ENCODE results near the gene CHSY3.

The CHSY3 gene

GRCh38 chr5:130066644-130067043, 162.4 kb downstream of the CHSY3 start:
- Histone ChIP-seq H3K9me3 (ENCODE audit: control insufficient read depth in 5 of 5, low read length in 5 of 5) (no peaks in the 10 kb centered on the region), H3K27ac (ENCODE audit: low read depth, low read length) (no peak overlapping the region), H3K4me1 (ENCODE audit: control insufficient read depth in 5 of 5, insufficient read depth in 5 of 5, low read length in 5 of 5) (no peaks in the 10 kb centered on the region)

GRCh38 chr5:130067364-130067763, 163.1 kb downstream of the CHSY3 start:
- H3K4me1 ChIP-seq (ENCODE audit: control insufficient read depth in 5 of 5, insufficient read depth in 5 of 5, low read length in 5 of 5): no peaks in the 10 kb centered on the region
- H3K36me3 ChIP-seq (ENCODE audit: control insufficient read depth in 5 of 5, insufficient read depth in 5 of 5, low read length in 5 of 5): no peaks in the 10 kb centered on the region
- H3K4me3 ChIP-seq (ENCODE audit: low read depth in 1 of 5, low read length in 5 of 5): no peak overlapping the region
- no peak overlapping the region for H3K9ac ChIP-seq (ENCODE audit: low read length in 5 of 5)
- no peaks in the 10 kb centered on the region for H3K27me3 ChIP-seq (ENCODE audit: control insufficient read depth in 5 of 5, insufficient read depth in 4 of 5, low read length in 5 of 5)
- H3K27ac ChIP-seq (ENCODE audit: low read depth, low read length): no peak overlapping the region
- H3K9me3 ChIP-seq (ENCODE audit: control insufficient read depth in 5 of 5, low read length in 5 of 5): no peaks in the 10 kb centered on the region

More at GRCh38 chr5:130066644-130067043, 162.4 kb downstream of the CHSY3 start:
- Histone ChIP-seq H3K36me3 (ENCODE audit: control insufficient read depth in 5 of 5, insufficient read depth in 5 of 5, low read length in 5 of 5) (no peaks in the 10 kb centered on the region), H3K4me3 (ENCODE audit: low read depth in 1 of 5, low read length in 5 of 5) (no peak overlapping the region), H3K27me3 (ENCODE audit: control insufficient read depth in 5 of 5, insufficient read depth in 4 of 5, low read length in 5 of 5) (no peaks in the 10 kb centered on the region), H3K9ac (ENCODE audit: low read length in 5 of 5) (no peak overlapping the region)

GRCh38 chr5:130068101-130068500, 163.8 kb downstream of the CHSY3 start:
- Histone ChIP-seq H3K27ac (ENCODE audit: low read depth, low read length) (no peak overlapping the region), H3K27me3 (ENCODE audit: control insufficient read depth in 5 of 5, insufficient read depth in 4 of 5, low read length in 5 of 5) (no peaks in the 10 kb centered on the region), H3K4me3 (ENCODE audit: low read depth in 1 of 5, low read length in 5 of 5) (no peak overlapping the region), H3K4me1 (ENCODE audit: control insufficient read depth in 5 of 5, insufficient read depth in 5 of 5, low read length in 5 of 5) (no peaks in the 10 kb centered on the region), H3K36me3 (ENCODE audit: control insufficient read depth in 5 of 5, insufficient read depth in 5 of 5, low read length in 5 of 5) (no peaks in the 10 kb centered on the region), H3K9ac (ENCODE audit: low read length in 5 of 5) (no peak overlapping the region), H3K9me3 (ENCODE audit: control insufficient read depth in 5 of 5, low read length in 5 of 5) (no peaks in the 10 kb centered on the region)

GRCh38 chr5:130068988-130069387, 164.7 kb downstream of the CHSY3 start:
- no peak overlapping the region for H3K4me3 ChIP-seq (ENCODE audit: low read depth in 1 of 5, low read length in 5 of 5)
- H3K27ac ChIP-seq (ENCODE audit: low read depth, low read length): no peak overlapping the region
- H3K4me1 ChIP-seq (ENCODE audit: control insufficient read depth in 5 of 5, insufficient read depth in 5 of 5, low read length in 5 of 5): peaks cover 0 to under 1% (median 0%) of the 10 kb centered on the region in 5 donors
- no peaks in the 10 kb centered on the region for H3K27me3 ChIP-seq (ENCODE audit: control insufficient read depth in 5 of 5, insufficient read depth in 4 of 5, low read length in 5 of 5)
- no peak overlapping the region for H3K9ac ChIP-seq (ENCODE audit: low read length in 5 of 5)
- no peaks in the 10 kb centered on the region for H3K9me3 ChIP-seq (ENCODE audit: control insufficient read depth in 5 of 5, low read length in 5 of 5)
- no peaks in the 10 kb centered on the region for H3K36me3 ChIP-seq (ENCODE audit: control insufficient read depth in 5 of 5, insufficient read depth in 5 of 5, low read length in 5 of 5)

- H3K27ac ChIP-seq (ENCODE audit: low read depth, low read length): no peak overlapping the region
- no peak overlapping the region for H3K4me3 ChIP-seq (ENCODE audit: low read depth in 1 of 5, low read length in 5 of 5)
- peak overlapping the region in 1 of 5 donors; percentile 51 for H3K9ac ChIP-seq (ENCODE audit: low read length in 5 of 5)
- H3K9me3 ChIP-seq (ENCODE audit: control insufficient read depth in 5 of 5, low read length in 5 of 5): no peaks in the 10 kb centered on the region
- H3K27me3 ChIP-seq (ENCODE audit: control insufficient read depth in 5 of 5, insufficient read depth in 4 of 5, low read length in 5 of 5): no peaks in the 10 kb centered on the region
- peaks cover 0 to 11% (median 0%) of the 10 kb centered on the region in 5 donors for H3K4me1 ChIP-seq (ENCODE audit: control insufficient read depth in 5 of 5, insufficient read depth in 5 of 5, low read length in 5 of 5)
- no peaks in the 10 kb centered on the region for H3K36me3 ChIP-seq (ENCODE audit: control insufficient read depth in 5 of 5, insufficient read depth in 5 of 5, low read length in 5 of 5)
Measured at GRCh38 chr5:130074820-130075219, 170.6 kb downstream of the CHSY3 start.

- no peak overlapping the region for H3K9ac ChIP-seq (ENCODE audit: low read length in 5 of 5)
- H3K9me3 ChIP-seq (ENCODE audit: control insufficient read depth in 5 of 5, low read length in 5 of 5): no peaks in the 10 kb centered on the region
- H3K36me3 ChIP-seq (ENCODE audit: control insufficient read depth in 5 of 5, insufficient read depth in 5 of 5, low read length in 5 of 5): no peaks in the 10 kb centered on the region
- H3K4me3 ChIP-seq (ENCODE audit: low read depth in 1 of 5, low read length in 5 of 5): no peak overlapping the region
- H3K27ac ChIP-seq (ENCODE audit: low read depth, low read length): no peak overlapping the region
- no peaks in the 10 kb centered on the region for H3K27me3 ChIP-seq (ENCODE audit: control insufficient read depth in 5 of 5, insufficient read depth in 4 of 5, low read length in 5 of 5)
- peaks cover 0 to 11% (median 0%) of the 10 kb centered on the region in 5 donors for H3K4me1 ChIP-seq (ENCODE audit: control insufficient read depth in 5 of 5, insufficient read depth in 5 of 5, low read length in 5 of 5)
Measured at GRCh38 chr5:130077007-130077406, 172.7 kb downstream of the CHSY3 start.

- no peaks in the 10 kb centered on the region for H3K36me3 ChIP-seq (ENCODE audit: control insufficient read depth in 5 of 5, insufficient read depth in 5 of 5, low read length in 5 of 5)
- no peak overlapping the region for H3K27ac ChIP-seq (ENCODE audit: low read depth, low read length)
- H3K4me1 ChIP-seq (ENCODE audit: control insufficient read depth in 5 of 5, insufficient read depth in 5 of 5, low read length in 5 of 5): peaks cover 0 to 11% (median 0%) of the 10 kb centered on the region in 5 donors
- no peak overlapping the region for H3K4me3 ChIP-seq (ENCODE audit: low read depth in 1 of 5, low read length in 5 of 5)
- H3K27me3 ChIP-seq (ENCODE audit: control insufficient read depth in 5 of 5, insufficient read depth in 4 of 5, low read length in 5 of 5): no peaks in the 10 kb centered on the region
- no peaks in the 10 kb centered on the region for H3K9me3 ChIP-seq (ENCODE audit: control insufficient read depth in 5 of 5, low read length in 5 of 5)
- no peak overlapping the region for H3K9ac ChIP-seq (ENCODE audit: low read length in 5 of 5)
Measured at GRCh38 chr5:130078661-130079060, 174.4 kb downstream of the CHSY3 start.

GRCh38 chr5:130090569-130091270, 186.5 kb downstream of the CHSY3 start:
- no peaks in the 10 kb centered on the region for H3K36me3 ChIP-seq (ENCODE audit: control insufficient read depth in 5 of 5, insufficient read depth in 5 of 5, low read length in 5 of 5)
- no peaks in the 10 kb centered on the region for H3K27me3 ChIP-seq (ENCODE audit: control insufficient read depth in 5 of 5, insufficient read depth in 4 of 5, low read length in 5 of 5)
- no peak overlapping the region for H3K27ac ChIP-seq (ENCODE audit: low read depth, low read length)
- no peaks in the 10 kb centered on the region for H3K4me1 ChIP-seq (ENCODE audit: control insufficient read depth in 5 of 5, insufficient read depth in 5 of 5, low read length in 5 of 5)
- H3K9ac ChIP-seq (ENCODE audit: low read length in 5 of 5): no peak overlapping the region
- H3K4me3 ChIP-seq (ENCODE audit: low read depth in 1 of 5, low read length in 5 of 5): no peak overlapping the region
- H3K9me3 ChIP-seq (ENCODE audit: control insufficient read depth in 5 of 5, low read length in 5 of 5): peaks cover 0 to 3% (median 0%) of the 10 kb centered on the region in 5 donors

- H3K9ac ChIP-seq (ENCODE audit: low read length in 5 of 5): no peak overlapping the region
- H3K4me1 ChIP-seq (ENCODE audit: control insufficient read depth in 5 of 5, insufficient read depth in 5 of 5, low read length in 5 of 5): no peaks in the 10 kb centered on the region
- no peaks in the 10 kb centered on the region for H3K27me3 ChIP-seq (ENCODE audit: control insufficient read depth in 5 of 5, insufficient read depth in 4 of 5, low read length in 5 of 5)
- H3K9me3 ChIP-seq (ENCODE audit: control insufficient read depth in 5 of 5, low read length in 5 of 5): peaks cover 0 to 3% (median 0%) of the 10 kb centered on the region in 5 donors
- no peak overlapping the region for H3K4me3 ChIP-seq (ENCODE audit: low read depth in 1 of 5, low read length in 5 of 5)
- no peaks in the 10 kb centered on the region for H3K36me3 ChIP-seq (ENCODE audit: control insufficient read depth in 5 of 5, insufficient read depth in 5 of 5, low read length in 5 of 5)
- no peak overlapping the region for H3K27ac ChIP-seq (ENCODE audit: low read depth, low read length)
Measured at GRCh38 chr5:130092991-130093390, 188.7 kb downstream of the CHSY3 start.

GRCh38 chr5:130096483-130096882, 192.2 kb downstream of the CHSY3 start:
- Histone ChIP-seq H3K27me3 (ENCODE audit: control insufficient read depth in 5 of 5, insufficient read depth in 4 of 5, low read length in 5 of 5) (no peaks in the 10 kb centered on the region), H3K27ac (ENCODE audit: low read depth, low read length) (no peak overlapping the region), H3K9ac (ENCODE audit: low read length in 5 of 5) (no peak overlapping the region), H3K4me3 (ENCODE audit: low read depth in 1 of 5, low read length in 5 of 5) (no peak overlapping the region), H3K36me3 (ENCODE audit: control insufficient read depth in 5 of 5, insufficient read depth in 5 of 5, low read length in 5 of 5) (no peaks in the 10 kb centered on the region), H3K9me3 (ENCODE audit: control insufficient read depth in 5 of 5, low read length in 5 of 5) (peaks cover 0 to 3% (median 0%) of the 10 kb centered on the region in 5 donors), H3K4me1 (ENCODE audit: control insufficient read depth in 5 of 5, insufficient read depth in 5 of 5, low read length in 5 of 5) (no peaks in the 10 kb centered on the region)
